Smooth muscle cell (in vitro differentiated cells): Measurements from ENCODE around the gene WDR13. TPM values are rescaled to one million over a fixed set of nuclear protein-coding genes. Genes with fewer than 3 reads are reported as not detected.

ENCODE experiments used
- DNase-seq: peaks from one replicate; lab custom pipeline; 2025; ENCODE audit not compliant: unreplicated experiment; lab: John Stamatoyannopoulos, UW
- H2AFZ ChIP-seq: fragments of 200-600 bp; sonication (generic); 2 replicates; pipeline ENCODE4 v1.6.0; 2016; ENCODE audit warnings: antibody characterized with exemption, low read depth, mild to moderate bottlenecking
- H3F3A ChIP-seq: fragments of 200-600 bp; sonication (generic); 2 replicates; pipeline ENCODE4 v1.6.0; 2017; ENCODE audit warnings: antibody characterized with exemption, low read depth
- H3K27ac ChIP-seq: fragments of 200-600 bp; sonication (generic); 2 replicates; pipeline ENCODE4 v1.5.1; 2016; ENCODE audit warnings: low read depth, mild to moderate bottlenecking
- H3K27me3 ChIP-seq: fragments of 200-600 bp; sonication (generic); 2 replicates; pipeline ENCODE4 v1.6.1; 2016; ENCODE audit warnings: low read depth, mild to moderate bottlenecking
- H3K36me3 ChIP-seq: fragments of 200-600 bp; sonication (generic); 2 replicates; pipeline ENCODE4 v1.5.1; 2016; ENCODE audit warnings: low read depth
- H3K4me1 ChIP-seq: fragments of 200-600 bp; sonication (generic); 2 replicates; pipeline ENCODE4 v1.5.1; 2016; ENCODE audit warnings: low read depth
- H3K4me2 ChIP-seq: fragments of 200-600 bp; sonication (generic); 2 replicates; pipeline ENCODE4 v1.6.0; 2016; ENCODE audit warnings: mild to moderate bottlenecking
- H3K4me3 ChIP-seq: fragments of 200-600 bp; sonication (generic); 2 replicates; pipeline ENCODE4 v1.5.1; 2016; ENCODE audit warnings: mild to moderate bottlenecking
- H3K79me2 ChIP-seq: fragments of 200-600 bp; sonication (generic); 2 replicates; pipeline ENCODE4 v1.6.0; 2016; ENCODE audit warnings: low read depth, mild to moderate bottlenecking
- H3K9ac ChIP-seq: fragments of 200-600 bp; sonication (generic); 2 replicates; pipeline ENCODE4 v1.6.0; 2016; ENCODE audit warnings: low read depth
- H3K9me3 ChIP-seq: fragments of 200-600 bp; sonication (generic); replicated peaks from 2 replicates; pipeline ENCODE4 v1.5.1; 2016; ENCODE audit warnings: low read depth
- H4K20me1 ChIP-seq: fragments of 200-600 bp; sonication (generic); 2 replicates; pipeline ENCODE4 v1.6.0; 2016; ENCODE audit warnings: low read depth
- WGBS: methylation state at CpG from one replicate; pipeline ENCODE4 v1.1.7; 2016; ENCODE audit warnings: low lambda C conversion rate; 5-methylcytosine and 5-hydroxymethylcytosine counted together
- polyA plus RNA-seq: library from polyadenylated mRNA; unstranded; fragments of >200 nt; fragmentation: Nextera tagmentation; extraction: Ambion mirVana; gene quantifications from 2 replicates; pipeline ENCODE4 v1.2.1, GENCODE V29; 2016
- total RNA-seq: library from RNA; depleted of rRNA; stranded (reverse); fragments of >200 nt; gene quantifications from 2 replicates; pipeline ENCODE4 v1.2.3, GENCODE V29; 2014
- TF ChIP-seq, protein P1 (sequence below): fragments of 200-600 bp; sonication (generic); IDR thresholded peaks from 2 replicates; pipeline ENCODE4 v1.5.1; 2017; ENCODE audit warnings: borderline replicate concordance, mild to moderate bottlenecking, antibody characterized with exemption; ENCODE audit not compliant: insufficient read depth, poor library complexity, severe bottlenecking

Gene WDR13
- total and polyA plus RNA-seq, 2 experiments from 2014 or later: 46.9 to 133 TPM

DNA sequence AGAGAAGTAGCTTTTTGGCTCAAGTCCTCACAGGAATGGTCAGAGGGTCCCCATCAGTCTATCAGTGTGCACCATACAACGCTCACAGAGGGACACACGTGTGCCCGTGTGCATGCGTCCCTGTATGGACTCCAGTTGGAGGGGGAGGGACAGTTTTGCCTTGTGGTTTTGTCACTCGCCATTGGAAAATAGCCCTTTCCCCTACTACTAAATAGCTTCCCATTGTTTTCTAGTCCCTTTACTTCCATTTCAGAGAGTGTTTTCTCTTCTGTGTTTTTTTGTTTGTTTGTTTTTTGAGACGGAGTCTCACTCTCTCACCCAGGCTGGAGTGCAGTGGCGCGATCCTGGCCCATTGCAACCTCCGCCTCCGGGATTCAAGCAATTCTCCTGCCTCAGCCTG lies 34.9 kb downstream of the WDR13 start:
- Histone ChIP-seq H3F3A (no peaks in the 10 kb centered on the region), H3K27ac (no peak overlapping the region), H2AFZ (no peak overlapping the region), H3K9ac (no peak overlapping the region), H4K20me1 (no peaks in the 10 kb centered on the region), H3K9me3 (no peaks in the 10 kb centered on the region), H3K4me2 (no peak overlapping the region), H3K36me3 (no peaks in the 10 kb centered on the region), H3K27me3 (no peaks in the 10 kb centered on the region), H3K4me3 (no peak overlapping the region), H3K4me1 (no peaks in the 10 kb centered on the region), H3K79me2 (no peaks in the 10 kb centered on the region)
- DNase-seq: no peak
- TF ChIP-seq, protein P1, sequence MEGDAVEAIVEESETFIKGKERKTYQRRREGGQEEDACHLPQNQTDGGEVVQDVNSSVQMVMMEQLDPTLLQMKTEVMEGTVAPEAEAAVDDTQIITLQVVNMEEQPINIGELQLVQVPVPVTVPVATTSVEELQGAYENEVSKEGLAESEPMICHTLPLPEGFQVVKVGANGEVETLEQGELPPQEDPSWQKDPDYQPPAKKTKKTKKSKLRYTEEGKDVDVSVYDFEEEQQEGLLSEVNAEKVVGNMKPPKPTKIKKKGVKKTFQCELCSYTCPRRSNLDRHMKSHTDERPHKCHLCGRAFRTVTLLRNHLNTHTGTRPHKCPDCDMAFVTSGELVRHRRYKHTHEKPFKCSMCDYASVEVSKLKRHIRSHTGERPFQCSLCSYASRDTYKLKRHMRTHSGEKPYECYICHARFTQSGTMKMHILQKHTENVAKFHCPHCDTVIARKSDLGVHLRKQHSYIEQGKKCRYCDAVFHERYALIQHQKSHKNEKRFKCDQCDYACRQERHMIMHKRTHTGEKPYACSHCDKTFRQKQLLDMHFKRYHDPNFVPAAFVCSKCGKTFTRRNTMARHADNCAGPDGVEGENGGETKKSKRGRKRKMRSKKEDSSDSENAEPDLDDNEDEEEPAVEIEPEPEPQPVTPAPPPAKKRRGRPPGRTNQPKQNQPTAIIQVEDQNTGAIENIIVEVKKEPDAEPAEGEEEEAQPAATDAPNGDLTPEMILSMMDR: no peak
- 88% methylated on average over 10 of the region's 10 CpGs for WGBS

- H3K9ac ChIP-seq: no peak overlapping the region
- no peaks in the 10 kb centered on the region for H3K4me1 ChIP-seq
- no peaks in the 10 kb centered on the region for H3F3A ChIP-seq
- DNase-seq: no peak
- H2AFZ ChIP-seq: no peak overlapping the region
- H4K20me1 ChIP-seq: no peaks in the 10 kb centered on the region
- TF ChIP-seq, protein P1: no peak
- H3K36me3 ChIP-seq: no peaks in the 10 kb centered on the region
- no peak overlapping the region for H3K4me2 ChIP-seq
- no peaks in the 10 kb centered on the region for H3K9me3 ChIP-seq
- H3K79me2 ChIP-seq: no peaks in the 10 kb centered on the region
- no peaks in the 10 kb centered on the region for H3K27me3 ChIP-seq
- WGBS: 84% methylated on average over 1 of the region's 1 CpG
- H3K4me3 ChIP-seq: no peak overlapping the region
- H3K27ac ChIP-seq: no peak overlapping the region
Observed at GRCh38 chrX:48636301-48636700, 39.0 kb downstream of the WDR13 start.

DNA sequence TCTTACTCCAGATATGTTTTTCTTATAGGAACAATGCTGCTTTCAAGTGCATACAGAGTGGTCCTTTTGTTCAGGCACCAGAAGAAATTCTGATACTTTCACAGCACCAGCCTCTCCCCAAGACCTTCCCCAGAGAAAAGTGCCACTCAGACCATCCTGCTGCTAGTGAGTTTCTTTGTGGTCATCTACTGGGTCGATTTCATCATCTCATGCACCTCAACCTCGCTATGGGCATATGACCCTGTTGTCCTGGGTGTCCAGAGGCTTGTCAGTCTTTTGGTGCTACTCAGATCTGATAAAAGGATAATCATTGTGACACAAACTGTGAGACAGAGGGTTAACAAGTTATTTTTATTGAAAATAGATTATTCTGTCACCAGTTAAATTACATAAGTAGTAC lies 39.5 kb downstream of the WDR13 start:
- Histone ChIP-seq H3K27ac (no peak overlapping the region), H4K20me1 (no peaks in the 10 kb centered on the region), H2AFZ (no peak overlapping the region), H3K4me3 (no peak overlapping the region), H3K9ac (no peak overlapping the region), H3K79me2 (no peaks in the 10 kb centered on the region), H3K27me3 (no peaks in the 10 kb centered on the region), H3K4me1 (no peaks in the 10 kb centered on the region), H3K36me3 (no peaks in the 10 kb centered on the region), H3F3A (no peaks in the 10 kb centered on the region), H3K4me2 (no peak overlapping the region), H3K9me3 (no peaks in the 10 kb centered on the region)
- DNase-seq: no peak
- WGBS: 50% methylated on average over 2 of the region's 2 CpGs
- TF ChIP-seq, protein P1: no peak

DNA sequence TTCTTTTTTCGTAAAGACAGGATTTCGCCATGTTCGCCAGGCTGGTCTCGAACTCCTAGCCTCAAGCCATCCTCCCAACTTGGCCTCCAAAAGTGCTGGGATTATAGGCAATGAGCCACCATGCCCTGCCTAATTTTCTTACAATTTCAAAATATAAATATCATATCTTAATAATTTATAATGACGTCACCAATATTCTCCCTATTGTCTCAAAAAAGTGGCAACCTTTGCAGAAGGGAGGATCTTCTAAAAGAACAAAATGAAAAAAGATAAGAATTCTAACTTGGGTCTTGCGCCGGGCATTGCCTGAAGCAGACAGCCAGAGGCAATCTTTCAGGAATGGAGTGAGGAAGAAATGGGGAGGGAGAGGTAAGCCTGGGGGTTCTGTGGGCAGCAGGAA lies 48.4 kb downstream of the WDR13 start:
- no peaks in the 10 kb centered on the region for H3F3A ChIP-seq
- 84% methylated on average over 7 of the region's 7 CpGs for WGBS
- H4K20me1 ChIP-seq: no peaks in the 10 kb centered on the region
- no peak overlapping the region for H3K4me3 ChIP-seq
- no peak overlapping the region for H3K9ac ChIP-seq
- H3K27me3 ChIP-seq: no peaks in the 10 kb centered on the region
- H3K4me1 ChIP-seq: no peaks in the 10 kb centered on the region
- no peak overlapping the region for H3K4me2 ChIP-seq
- no peak overlapping the region for H2AFZ ChIP-seq
- no peak overlapping the region for H3K27ac ChIP-seq
- TF ChIP-seq, protein P1: no peak
- DNase-seq: no peak
- no peaks in the 10 kb centered on the region for H3K9me3 ChIP-seq
- no peaks in the 10 kb centered on the region for H3K79me2 ChIP-seq
- H3K36me3 ChIP-seq: no peaks in the 10 kb centered on the region
